ENCODE data around the gene HRH1. TPM values are rescaled to one million over a fixed set of nuclear protein-coding genes. Genes with fewer than 3 reads are reported as not detected.

HRH1 gene
- total RNA-seq, 2 donors from 2014 or later, result 5.5 to 11.4 TPM

- DNase-seq (ENCODE audit: low spot score), result no peak
- intact Hi-C loops (cut with DNase I), result no loop called here
Observed at GRCh38 chr3:11221818-11222415, 67.6 kb downstream of the HRH1 start.

GRCh38 chr3:11224010-11224409, 69.7 kb downstream of the HRH1 start:
- no peak for DNase-seq (ENCODE audit: low spot score)
- intact Hi-C loops (cut with DNase I), result no loop called here

GRCh38 chr3:11224870-11225229, 70.6 kb downstream of the HRH1 start:
- intact Hi-C loops (cut with DNase I), result no loop called here
- DNase-seq (ENCODE audit: low spot score), result no peak

GRCh38 chr3:11226042-11226370, 71.7 kb downstream of the HRH1 start:
- intact Hi-C loops (cut with DNase I), result no loop called here
- DNase-seq (ENCODE audit: low spot score), result no peak

- no peak for DNase-seq (ENCODE audit: low spot score)
- intact Hi-C loops (cut with DNase I), result no loop called here
Observed at GRCh38 chr3:11228041-11228440, 73.7 kb downstream of the HRH1 start.

GRCh38 chr3:11230125-11230524, 75.8 kb downstream of the HRH1 start:
- intact Hi-C loops (cut with DNase I), result no loop called here
- DNase-seq (ENCODE audit: low spot score), result no peak

GRCh38 chr3:11230832-11231231, 76.5 kb downstream of the HRH1 start:
- intact Hi-C loops (cut with DNase I), result no loop called here

GRCh38 chr3:11235385-11235784, 81.1 kb downstream of the HRH1 start:
- DNase-seq (ENCODE audit: low spot score), result no peak
- intact Hi-C loops (cut with DNase I), result no loop called here

More at GRCh38 chr3:11230832-11231231, 76.5 kb downstream of the HRH1 start:
- DNase-seq (ENCODE audit: low spot score), result no peak

GRCh38 chr3:11236588-11237461, 82.5 kb downstream of the HRH1 start:
- intact Hi-C loops (cut with DNase I), result no loop called here
- no peak for DNase-seq (ENCODE audit: low spot score)

GRCh38 chr3:11238060-11238459, 83.8 kb downstream of the HRH1 start:
- DNase-seq (ENCODE audit: low spot score), result no peak
- intact Hi-C loops (cut with DNase I), result no loop called here

- intact Hi-C loops (cut with DNase I), result no loop called here
- DNase-seq (ENCODE audit: low spot score), result no peak
Observed at GRCh38 chr3:11238880-11239279, 84.6 kb downstream of the HRH1 start.

- intact Hi-C loops (cut with DNase I), result no loop called here
- DNase-seq (ENCODE audit: low spot score), result no peak
Observed at GRCh38 chr3:11239796-11240195, 85.5 kb downstream of the HRH1 start.

- intact Hi-C loops (cut with DNase I), result no loop called here
- no peak for DNase-seq (ENCODE audit: low spot score)
Observed at GRCh38 chr3:11240496-11240895, 86.2 kb downstream of the HRH1 start.

GRCh38 chr3:11244121-11244677, 89.9 kb downstream of the HRH1 start:
- intact Hi-C loops (cut with DNase I), result no loop called here
- DNase-seq (ENCODE audit: low spot score), result no peak

- intact Hi-C loops (cut with DNase I), result no loop called here
- DNase-seq (ENCODE audit: low spot score), result no peak
Observed at GRCh38 chr3:11245276-11245675, 91.0 kb downstream of the HRH1 start.

GRCh38 chr3:11245827-11246662, 91.8 kb downstream of the HRH1 start:
- DNase-seq (ENCODE audit: low spot score), result no peak
- intact Hi-C loops (cut with DNase I), result no loop called here

- intact Hi-C loops (cut with DNase I), result no loop called here
- DNase-seq (ENCODE audit: low spot score), result no peak
Observed at GRCh38 chr3:11246663-11246970, 92.3 kb downstream of the HRH1 start.

GRCh38 chr3:11247362-11247761, 93.1 kb downstream of the HRH1 start:
- intact Hi-C loops (cut with DNase I), result no loop called here
- DNase-seq (ENCODE audit: low spot score), result no peak

- no peak for DNase-seq (ENCODE audit: low spot score)
- intact Hi-C loops (cut with DNase I), result no loop called here
Observed at GRCh38 chr3:11248596-11248995, 94.3 kb downstream of the HRH1 start.

Data from posterior vena cava (tissue), 2 donors.